Measurements from ENCODE around the gene CSNK1G2. TPM values are rescaled to one million over a fixed set of nuclear protein-coding genes. Genes with fewer than 3 reads are reported as not detected.

CSNK1G2 gene
- total RNA-seq, 1 donor from 2014 or later: 31.4 TPM

- intact Hi-C loops (cut with DNase I): no loop called here
- DNase-seq (ENCODE audit: low spot score): no peak
Observed at GRCh38 chr19:1914826-1915341, 26.1 kb upstream of the CSNK1G2 start.

- no peak for DNase-seq (ENCODE audit: low spot score)
- intact Hi-C loops (cut with DNase I): no loop called here
Observed at GRCh38 chr19:1917146-1917545, 23.8 kb upstream of the CSNK1G2 start.

DNA sequence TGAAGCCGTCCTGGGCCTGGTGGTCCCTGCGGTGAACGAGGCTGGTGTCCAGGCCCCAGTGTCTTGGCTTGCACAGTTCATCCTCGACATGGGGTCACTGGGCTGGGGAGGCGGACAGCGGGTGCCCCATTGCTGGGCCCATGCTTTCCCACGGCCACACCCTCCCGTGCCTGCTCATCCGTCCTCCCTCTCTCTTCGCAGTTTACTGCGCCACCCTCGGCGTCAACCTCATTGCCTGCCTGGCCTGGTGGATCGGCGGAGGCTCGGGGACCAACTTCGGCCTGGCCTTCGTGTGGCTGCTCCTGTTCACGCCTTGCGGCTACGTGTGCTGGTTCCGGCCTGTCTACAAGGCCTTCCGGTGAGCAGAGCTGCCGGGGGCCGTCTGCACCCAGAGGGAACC lies 23.0 kb upstream of the CSNK1G2 start:
- DNase-seq (ENCODE audit: low spot score): no peak
- intact Hi-C loops (cut with DNase I): no loop called here

- intact Hi-C loops (cut with DNase I): no loop called here
- DNase-seq (ENCODE audit: low spot score): no peak
Observed at GRCh38 chr19:1918975-1919374, 22.0 kb upstream of the CSNK1G2 start.

GRCh38 chr19:1920644-1921043 lies 20.3 kb upstream of the CSNK1G2 start:
- intact Hi-C loops (cut with DNase I): no loop called here
- no peak for DNase-seq (ENCODE audit: low spot score)

DNA sequence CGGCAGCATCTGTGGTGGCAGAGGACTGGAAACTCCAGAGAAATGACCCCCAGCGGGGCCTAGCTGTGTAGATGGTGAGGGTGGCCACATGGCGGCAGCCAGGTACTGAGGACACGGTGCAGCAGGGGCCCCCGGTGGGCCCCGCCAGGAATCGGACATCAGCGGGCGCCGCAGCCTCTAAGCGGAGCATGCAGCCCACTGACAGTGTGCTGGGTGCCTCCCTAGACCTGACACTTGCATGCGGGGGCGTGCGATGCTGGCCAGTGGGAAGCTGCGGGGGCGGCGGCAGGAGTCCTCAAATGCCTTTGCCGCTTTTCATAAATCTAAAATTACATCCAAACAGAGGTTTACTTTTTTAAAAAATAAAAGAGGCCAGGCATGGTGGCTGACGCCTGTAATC lies 19.6 kb upstream of the CSNK1G2 start:
- intact Hi-C loops (cut with DNase I): no loop called here
- DNase-seq (ENCODE audit: low spot score): no peak

DNA sequence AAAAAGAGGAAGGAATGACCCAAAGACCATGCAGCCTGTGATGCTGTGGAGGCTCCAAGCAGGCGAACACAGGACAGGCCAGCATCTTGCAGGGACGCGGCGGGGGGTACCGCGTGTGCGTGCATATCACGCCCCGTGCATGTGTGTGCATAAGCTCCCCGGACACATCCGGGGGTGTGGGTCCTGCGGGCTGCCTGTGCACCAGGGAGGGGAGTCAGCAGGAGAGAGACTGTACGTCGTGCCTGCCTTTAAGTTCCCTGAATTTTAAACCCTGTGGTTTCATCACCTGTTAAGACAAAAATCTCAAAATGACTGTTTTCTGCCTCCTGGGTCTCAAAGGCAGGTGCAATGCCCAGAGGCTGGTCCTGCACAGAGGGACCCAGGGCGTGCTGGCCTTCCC lies 19.1 kb upstream of the CSNK1G2 start:
- DNase-seq (ENCODE audit: low spot score): no peak
- intact Hi-C loops (cut with DNase I): no loop called here

DNA sequence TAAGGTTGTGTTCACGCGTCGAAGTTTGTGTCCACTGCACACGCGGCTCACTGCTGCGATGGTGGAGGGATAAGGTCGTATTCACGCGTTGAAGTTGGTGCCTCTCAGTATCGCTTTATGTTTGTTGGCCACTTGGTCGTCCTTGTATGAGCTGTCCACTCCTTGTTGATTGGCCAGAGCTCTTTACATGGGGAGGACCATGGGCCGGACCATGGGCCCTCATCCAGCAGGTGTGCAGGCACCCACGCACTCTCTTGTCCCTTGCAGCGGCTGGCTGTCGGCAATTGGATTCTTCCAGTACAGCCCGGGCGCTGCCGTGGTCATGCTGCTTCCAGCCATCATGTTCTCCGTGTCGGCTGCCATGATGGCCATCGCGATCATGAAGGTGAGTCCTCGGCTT lies 18.2 kb upstream of the CSNK1G2 start:
- no peak for DNase-seq (ENCODE audit: low spot score)
- intact Hi-C loops (cut with DNase I): no loop called here

DNA sequence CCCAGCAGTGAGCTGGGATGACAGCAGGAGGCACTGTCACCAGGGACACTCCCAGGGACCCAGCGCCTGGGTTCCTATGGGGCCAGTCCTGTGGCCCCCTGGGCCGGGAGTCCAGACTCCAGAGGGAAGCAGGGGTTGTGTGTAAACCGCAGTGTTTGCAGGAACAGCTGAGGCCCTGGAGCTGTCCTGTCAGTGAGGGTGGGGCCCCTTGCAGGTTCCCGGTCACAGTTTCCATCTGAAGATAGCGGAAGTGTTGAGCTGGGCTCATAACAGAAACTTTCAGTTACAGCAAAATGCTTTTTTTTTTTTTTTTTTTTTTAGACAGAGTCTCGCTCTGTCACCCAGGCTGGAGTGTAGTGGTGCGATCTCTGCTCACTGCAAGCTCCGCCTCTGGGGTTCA lies 17.7 kb upstream of the CSNK1G2 start:
- intact Hi-C loops (cut with DNase I): no loop called here
- DNase-seq (ENCODE audit: low spot score): no peak

GRCh38 chr19:1924320-1924961 lies 16.5 kb upstream of the CSNK1G2 start:
- no peak for DNase-seq (ENCODE audit: low spot score)
- intact Hi-C loops (cut with DNase I): no loop called here

GRCh38 chr19:1925544-1925943 lies 15.4 kb upstream of the CSNK1G2 start:
- intact Hi-C loops (cut with DNase I): loop anchor here (5.0 kb wide), 1 partner anchor 92 kb away; the partner anchor contains the start of gene BTBD2
- no peak for DNase-seq (ENCODE audit: low spot score)

GRCh38 chr19:1929021-1929742 lies 11.8 kb upstream of the CSNK1G2 start:
- intact Hi-C loops (cut with DNase I): loop anchor here (1.0 to 5.0 kb wide), 2 partner anchors 88 to 140 kb away; partner anchors contain the start of gene BTBD2
- peak; percentile 92 for DNase-seq (ENCODE audit: low spot score)

DNA sequence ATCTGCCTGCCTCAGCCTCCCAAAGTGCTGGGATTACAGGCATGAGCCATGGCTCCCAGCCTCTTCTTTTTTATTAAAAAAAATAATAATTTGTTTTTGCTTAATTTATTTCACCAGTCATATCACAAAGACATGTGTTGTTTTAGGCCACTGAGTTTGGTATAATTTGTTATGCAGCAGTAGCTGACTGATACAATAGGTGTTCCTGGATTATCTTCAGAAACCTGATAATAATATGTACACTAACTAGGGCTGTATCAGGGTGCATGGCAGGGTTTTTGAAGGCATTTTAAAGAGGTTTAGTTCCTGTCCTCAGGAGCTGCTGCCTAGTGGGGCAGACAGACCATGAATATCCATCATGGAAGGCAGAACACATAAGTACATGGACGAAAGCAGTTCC lies 9.5 kb upstream of the CSNK1G2 start:
- intact Hi-C loops (cut with DNase I): no loop called here
- no peak for DNase-seq (ENCODE audit: low spot score)

GRCh38 chr19:1932395-1932794 lies 8.6 kb upstream of the CSNK1G2 start:
- intact Hi-C loops (cut with DNase I): no loop called here
- no peak for DNase-seq (ENCODE audit: low spot score)

- no peak for DNase-seq (ENCODE audit: low spot score)
- intact Hi-C loops (cut with DNase I): no loop called here
Observed at GRCh38 chr19:1933244-1933643, 7.7 kb upstream of the CSNK1G2 start.

DNA sequence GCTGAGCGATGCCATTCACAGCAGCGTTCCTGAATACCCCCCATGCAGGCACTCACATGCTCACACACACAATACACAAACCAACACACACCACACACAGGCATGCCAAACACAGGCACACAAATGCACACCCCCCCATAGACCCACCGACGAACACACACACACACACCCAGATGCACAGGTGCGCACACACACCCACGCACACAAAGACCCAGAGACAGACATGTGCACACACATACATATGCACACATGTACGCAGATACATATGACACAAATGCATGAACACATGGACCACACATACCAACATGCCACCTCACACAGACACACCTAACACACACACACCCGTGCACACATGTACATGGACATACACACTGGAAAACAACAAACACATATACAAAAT lies 7.0 kb upstream of the CSNK1G2 start:
- DNase-seq (ENCODE audit: low spot score): no peak
- intact Hi-C loops (cut with DNase I): no loop called here

GRCh38 chr19:1935484-1936208 lies 5.3 kb upstream of the CSNK1G2 start:
- DNase-seq (ENCODE audit: low spot score): no peak
- intact Hi-C loops (cut with DNase I): no loop called here

GRCh38 chr19:1936430-1936829 lies 4.5 kb upstream of the CSNK1G2 start:
- intact Hi-C loops (cut with DNase I): no loop called here

DNA sequence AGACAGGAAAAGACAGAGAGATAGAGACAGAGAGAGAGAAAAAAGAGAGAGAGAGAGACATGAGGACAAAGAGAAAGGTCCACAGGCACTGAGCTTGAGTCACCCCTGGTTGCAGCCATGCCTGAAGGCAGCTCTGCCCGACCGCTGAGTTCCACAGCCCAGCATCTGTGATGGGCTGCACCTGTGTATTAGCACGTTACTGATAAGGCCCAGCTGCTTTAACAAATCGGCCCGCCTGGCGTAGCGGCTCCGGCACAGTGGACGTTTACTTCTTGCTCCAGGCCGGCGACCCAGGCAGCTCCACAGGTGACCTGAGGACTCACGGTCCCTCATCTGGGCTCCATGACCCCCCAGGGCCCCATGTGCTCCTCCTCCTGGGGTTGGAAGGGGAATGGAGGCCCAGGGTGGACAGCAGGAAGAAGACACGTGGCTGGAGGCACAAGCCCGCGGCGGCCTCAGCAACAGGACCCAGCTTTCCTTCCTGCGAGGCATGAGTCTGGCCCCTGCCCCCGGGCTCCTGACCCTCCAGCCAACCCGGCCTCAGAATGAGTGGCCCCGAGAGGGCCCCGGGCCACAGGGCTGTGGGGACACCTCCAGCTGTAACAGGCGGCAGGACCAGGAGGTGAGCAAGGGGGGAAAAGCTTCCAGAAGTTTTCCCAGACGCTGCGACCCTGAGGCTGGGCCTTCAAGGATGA lies 3.9 kb upstream of the CSNK1G2 start:
- no peak for DNase-seq (ENCODE audit: low spot score)
- intact Hi-C loops (cut with DNase I): no loop called here

More at GRCh38 chr19:1936430-1936829, 4.5 kb upstream of the CSNK1G2 start:
- no peak for DNase-seq (ENCODE audit: low spot score)

DNA sequence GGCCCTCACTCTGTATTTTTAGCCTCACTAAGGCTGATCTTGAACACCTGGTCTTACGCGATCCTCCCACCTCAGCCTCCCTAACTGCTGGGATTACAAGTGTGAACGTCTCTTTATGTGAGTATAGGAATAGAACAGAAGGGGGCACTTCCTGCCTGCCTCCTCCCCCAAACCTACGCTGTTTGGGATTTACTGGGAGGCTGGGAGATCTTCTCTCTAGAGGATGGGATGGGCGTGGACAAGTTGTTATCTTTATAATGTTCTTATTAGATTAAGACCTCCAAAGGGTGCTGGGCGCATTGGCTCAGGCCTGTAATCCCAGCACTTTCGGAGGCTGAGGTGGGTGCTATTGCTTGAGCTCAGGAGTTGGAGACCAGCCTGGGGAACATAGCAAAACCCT lies 2.9 kb upstream of the CSNK1G2 start:
- intact Hi-C loops (cut with DNase I): no loop called here
- DNase-seq (ENCODE audit: low spot score): no peak
